ENCODE measurements around the gene ARMC3.

Gene ARMC3

GRCh38 chr10:22932626-22933370 is 4.9 kb downstream of the ARMC3 start:
- no peaks in the 10 kb centered on the region for H3K36me3 ChIP-seq
- no peak overlapping the region for H3K4me3 ChIP-seq (ENCODE audit: low read depth, low read length)
- no peak for TF ChIP-seq CTCF (IDR thresholded peaks at IDR 0.05; ENCODE audit: low read depth, low read length)
- H3K9me3 ChIP-seq (ENCODE audit: severe bottlenecking): no peaks in the 10 kb centered on the region
- H3K27me3 ChIP-seq (ENCODE audit: insufficient read depth, low read depth, severe bottlenecking): no peaks in the 10 kb centered on the region
- no peak for DNase-seq
- no peak overlapping the region for H3K27ac ChIP-seq

DNA sequence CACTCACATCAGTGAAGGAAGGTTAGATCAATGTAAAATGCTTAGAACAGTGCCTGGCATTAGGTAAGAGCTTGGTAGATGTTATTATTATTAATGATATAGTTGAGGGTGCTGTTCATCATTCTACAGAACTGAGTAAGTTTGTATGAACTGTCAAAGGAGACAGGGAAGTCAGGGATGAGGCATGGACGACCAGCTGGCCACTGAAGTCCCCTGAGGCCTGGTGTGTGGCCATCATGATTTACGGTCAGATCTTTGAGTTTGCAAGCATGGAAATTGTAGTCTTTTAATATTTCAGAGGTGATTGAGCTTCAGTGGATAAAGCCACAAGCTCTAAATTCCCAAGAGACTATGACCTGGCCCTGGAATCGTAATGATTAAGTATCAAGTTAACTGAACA is 6.9 kb downstream of the ARMC3 start:
- TF ChIP-seq CTCF (IDR thresholded peaks at IDR 0.05; ENCODE audit: low read depth, low read length): no peak
- H3K27me3 ChIP-seq (ENCODE audit: insufficient read depth, low read depth, severe bottlenecking): no peaks in the 10 kb centered on the region
- H3K9me3 ChIP-seq (ENCODE audit: severe bottlenecking): no peaks in the 10 kb centered on the region
- H3K36me3 ChIP-seq: no peaks in the 10 kb centered on the region
- DNase-seq: no peak
- no peak overlapping the region for H3K4me3 ChIP-seq (ENCODE audit: low read depth, low read length)
- no peak overlapping the region for H3K27ac ChIP-seq

DNA sequence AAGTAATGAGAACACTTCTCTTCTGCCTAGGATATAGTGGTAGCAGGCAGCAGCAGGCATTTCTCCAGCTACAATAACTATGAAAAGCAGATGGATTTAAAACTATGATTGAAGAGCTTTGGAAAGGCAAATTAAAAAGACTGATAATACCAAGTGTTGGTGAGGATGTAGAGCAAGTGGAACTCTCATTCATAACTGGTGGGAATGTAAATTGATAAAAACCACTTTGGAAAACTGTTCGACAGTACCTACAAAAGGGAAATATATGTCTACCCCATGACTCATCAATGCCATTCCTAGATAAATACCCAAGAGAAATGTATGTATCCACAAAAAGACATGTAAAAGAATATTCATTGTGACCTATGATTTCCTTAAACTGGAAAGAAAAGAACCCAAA is 14.6 kb downstream of the ARMC3 start:
- Histone ChIP-seq H3K9me3 (ENCODE audit: severe bottlenecking) (no peaks in the 10 kb centered on the region), H3K27ac (no peak overlapping the region), H3K4me3 (ENCODE audit: low read depth, low read length) (no peak overlapping the region), H3K36me3 (no peaks in the 10 kb centered on the region), H3K27me3 (ENCODE audit: insufficient read depth, low read depth, severe bottlenecking) (no peaks in the 10 kb centered on the region)
- DNase-seq: no peak
- no peak for TF ChIP-seq CTCF (IDR thresholded peaks at IDR 0.05; ENCODE audit: low read depth, low read length)

DNA sequence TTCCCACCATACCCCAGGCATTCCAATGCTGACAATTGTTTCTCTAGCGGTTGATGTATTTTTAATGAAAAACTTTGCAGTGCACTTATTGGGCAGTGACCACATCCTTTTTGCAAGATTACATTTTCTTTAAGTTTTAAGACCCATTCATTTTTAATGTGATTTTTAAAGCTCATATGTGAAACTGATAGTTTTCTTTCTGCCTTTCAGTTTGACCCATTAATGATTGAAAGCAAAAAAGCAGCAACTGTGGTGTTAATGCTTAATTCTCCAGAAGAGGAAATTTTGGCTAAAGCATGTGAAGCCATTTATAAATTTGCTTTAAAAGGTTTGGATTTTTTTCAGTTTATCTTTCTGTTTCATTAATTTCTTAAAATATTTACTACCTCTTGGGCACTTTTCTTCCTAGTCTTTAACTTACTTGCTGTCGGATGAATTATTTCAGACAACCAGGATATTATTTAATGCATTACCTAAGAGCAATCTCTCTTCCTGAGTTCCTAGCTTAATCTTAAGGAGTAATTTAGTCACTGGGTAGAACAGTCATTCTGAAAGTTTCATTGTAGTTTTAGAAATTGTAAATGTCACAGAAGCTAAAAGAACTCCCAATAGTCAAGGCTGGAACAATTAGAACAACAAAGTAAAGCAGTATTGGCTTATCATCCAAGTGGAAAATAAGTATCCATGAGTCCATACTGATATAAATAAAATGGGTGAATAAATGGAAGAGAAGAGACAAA is 18.3 kb downstream of the ARMC3 start:
- H3K9me3 ChIP-seq (ENCODE audit: severe bottlenecking): no peaks in the 10 kb centered on the region
- TF ChIP-seq CTCF (IDR thresholded peaks at IDR 0.05; ENCODE audit: low read depth, low read length): no peak
- H3K27ac ChIP-seq: no peak overlapping the region
- no peaks in the 10 kb centered on the region for H3K27me3 ChIP-seq (ENCODE audit: insufficient read depth, low read depth, severe bottlenecking)
- no peaks in the 10 kb centered on the region for H3K36me3 ChIP-seq
- no peak overlapping the region for H3K4me3 ChIP-seq (ENCODE audit: low read depth, low read length)
- no peak for DNase-seq

- no peaks in the 10 kb centered on the region for H3K9me3 ChIP-seq (ENCODE audit: severe bottlenecking)
- no peak overlapping the region for H3K4me3 ChIP-seq (ENCODE audit: low read depth, low read length)
- no peak overlapping the region for H3K27ac ChIP-seq
- no peaks in the 10 kb centered on the region for H3K27me3 ChIP-seq (ENCODE audit: insufficient read depth, low read depth, severe bottlenecking)
- no peaks in the 10 kb centered on the region for H3K36me3 ChIP-seq
- no peak for TF ChIP-seq CTCF (IDR thresholded peaks at IDR 0.05; ENCODE audit: low read depth, low read length)
- no peak for DNase-seq
These were observed 27.1 kb downstream of the ARMC3 start for GRCh38 chr10:22954970-22955369.

Data from WERI-Rb-1 (cell line).